Sigmoid colon (tissue), 7 donors: ENCODE results near the gene PAFAH2. TPM values are rescaled to one million over a fixed set of nuclear protein-coding genes. Genes with fewer than 3 reads are reported as not detected.
"Not testable (repeated sequence)": the region's sequence is repeated elsewhere in the genome, so short reads cannot be mapped to it uniquely, and the experiment has no call there.

Experiments used
- DNase-seq: peaks from one replicate; pipeline ENCODE4 v3.0.0-alpha.2; 2019
- H3K27ac ChIP-seq, 4 donors: fragments of 200-600 bp; sonication (generic); one replicate each; pipeline ENCODE4 v1.5.1; 2016 to 2019; ENCODE audit warnings: mild to moderate bottlenecking in 1 of 4
- H3K27me3 ChIP-seq, 3 donors: fragments of 200-600 bp; sonication (generic); one replicate each; pipeline ENCODE4 v1.5.1; 2019; ENCODE audit warnings: mild to moderate bottlenecking in 1 of 3
- H3K36me3 ChIP-seq, 4 donors: fragments of 200-600 bp; sonication (generic); one replicate each; pipeline ENCODE4 v1.5.1; 2016 to 2019
- H3K4me1 ChIP-seq, 4 donors: fragments of 200-600 bp; sonication (generic); one replicate each; pipeline ENCODE4 v1.5.1; 2017 to 2019
- H3K4me3 ChIP-seq, 4 donors: fragments of 200-600 bp; sonication (generic); one replicate each; pipeline ENCODE4 v1.5.1; 2017 to 2019; ENCODE audit warnings: mild to moderate bottlenecking in 2 of 4, moderate library complexity in 1 of 4
- H3K9me3 ChIP-seq, 4 donors: fragments of 200-600 bp in 3 of 4; sonication (generic) in 3 of 4; one replicate each; pipeline versions ENCODE4 v1.5.1 to v1.6.1; 2013 to 2019
- EP300 ChIP-seq, 4 donors: sonication (generic); formaldehyde crosslinking; IDR thresholded peaks; one replicate each; pipeline ENCODE4 v1.6.1; 2017; ENCODE audit warnings: antibody characterized with exemption in 4 of 4
- POLR2A ChIP-seq, 2 donors: fragments of 450-650 bp; IDR thresholded peaks; one replicate each; pipeline ENCODE4 v1.6.1; 2016; ENCODE audit warnings: antibody characterized with exemption in 2 of 2, mild to moderate bottlenecking in 2 of 2, moderate library complexity in 2 of 2
- POLR2AphosphoS5 ChIP-seq, 4 donors: sonication (generic); formaldehyde crosslinking; IDR thresholded peaks; one replicate each; pipeline ENCODE4 v1.6.1; 2017; ENCODE audit warnings: antibody characterized with exemption in 4 of 4
- WGBS, 2 donors: extraction: QIAGEN DNeasy Blood & Tissue Kit; methylation state at CpG; one replicate each; pipeline ENCODE4 v1.1.7; 2013; 5-methylcytosine and 5-hydroxymethylcytosine counted together
- intact Hi-C: fragments of 100-400 bp; cut with DNase I; formaldehyde crosslinking; loops from one replicate; pipeline ENCODE4 v1.15.1; 2023
- polyA plus RNA-seq, 3 donors: library from polyadenylated mRNA; stranded (reverse); fragments of 200-250 nt; gene quantifications; one replicate each; pipeline ENCODE4 v1.2.3, GENCODE V29; 2013
- total RNA-seq, 4 donors: library from RNA; depleted of rRNA; stranded (reverse); fragments of >200 nt; gene quantifications; one replicate each; pipeline ENCODE4 v1.1.0, GENCODE V29; 2016
- TF ChIP-seq, protein P1 (sequence below), 4 experiments: fragments of 450-650 bp in 3 of 4; fragments of 200-600 bp in 1 of 4; IDR thresholded peaks; one replicate each; pipeline ENCODE4 v1.5.1; 2016 to 2019; ENCODE audit warnings: antibody characterized with exemption in 4 of 4, mild to moderate bottlenecking in 3 of 4, moderate library complexity in 2 of 4
- donor health status: healthy with polysubstance abuse.
- donor health status: Bipolar disorder and iron deficiency.
- donor health status: healthy.

PAFAH2 gene
- total and polyA plus RNA-seq, 7 donors, result 6.7 to 36.1 (median 12.2) TPM

DNA sequence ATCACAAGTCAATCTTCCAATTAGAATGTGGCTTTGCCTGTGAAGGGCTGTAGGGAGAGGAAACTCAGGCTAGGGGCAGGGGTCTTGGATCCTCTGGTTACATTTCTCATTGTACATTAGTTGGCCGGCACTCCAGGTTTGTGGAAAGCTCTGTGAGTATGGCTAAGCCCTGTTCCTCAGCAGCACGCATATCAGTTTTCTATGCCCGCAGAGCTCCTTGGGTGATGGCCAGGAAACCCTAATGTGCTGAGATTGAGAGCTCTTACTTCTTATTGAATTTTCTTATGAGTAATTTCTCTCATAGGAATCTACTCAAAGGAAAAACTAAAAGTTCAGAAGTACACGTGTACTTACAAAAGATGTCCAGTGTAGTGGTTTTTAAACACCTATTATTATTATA lies 60.9 kb downstream of the PAFAH2 start:
- intact Hi-C loops, result no loop called here
- WGBS, 2 donors, result 91 to 94% methylated on average over 4 of the region's 4 CpGs

DNA sequence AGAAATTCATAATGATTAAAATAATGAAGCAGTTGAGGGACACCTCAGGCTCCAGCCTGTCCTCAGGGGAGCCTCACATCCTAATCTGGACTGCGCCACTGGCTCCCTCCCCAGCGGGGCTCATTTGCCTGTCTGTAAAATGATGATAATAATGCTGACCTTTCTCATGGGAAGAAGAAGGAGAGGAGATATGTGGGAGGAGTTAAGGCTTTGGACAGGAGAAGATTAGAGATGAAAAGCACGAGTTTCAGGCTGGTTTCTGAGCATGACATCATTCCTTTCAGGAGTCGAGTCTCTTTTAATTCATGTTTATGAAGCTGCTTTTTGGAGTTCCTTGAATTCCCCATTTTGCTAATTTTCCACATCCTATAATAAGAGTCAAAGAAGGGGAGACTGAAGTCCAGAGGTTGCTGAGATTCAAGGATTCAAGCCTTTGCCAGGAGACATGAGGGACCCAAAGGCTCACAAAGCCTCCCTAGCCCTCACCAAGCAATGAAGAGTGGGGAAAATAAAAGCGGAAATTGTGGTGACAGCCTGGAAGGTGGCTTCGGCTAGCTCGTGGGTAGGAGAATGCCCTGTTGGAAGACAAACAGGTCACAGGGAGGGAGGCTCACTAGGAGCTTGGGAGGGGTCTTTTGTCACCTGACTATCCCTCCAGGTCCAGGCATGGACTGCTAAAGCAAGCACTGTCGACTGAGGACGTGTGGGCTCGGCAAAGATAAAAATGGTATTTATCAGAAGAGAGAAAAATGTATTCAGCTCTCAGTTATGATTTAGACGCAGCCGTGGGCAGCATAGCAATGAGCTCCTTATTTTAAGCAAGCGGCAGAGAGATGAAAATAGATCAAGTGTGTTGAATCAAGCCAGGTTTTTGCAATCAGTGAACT lies 64.1 kb downstream of the PAFAH2 start:
- no peak for DNase-seq
- Histone ChIP-seq H3K4me1 (no peaks in the 10 kb centered on the region), H3K27ac (no peak overlapping the region), H3K9me3 (no peaks in the 10 kb centered on the region), H3K4me3 (no peak overlapping the region), H3K36me3 (no peaks in the 10 kb centered on the region), H3K27me3 (no peaks in the 10 kb centered on the region)
- TF ChIP-seq POLR2AphosphoS5 (IDR thresholded peaks at IDR 0.05), result no peak
- intact Hi-C loops, result no loop called here
- 78 to 81% methylated on average over 13 of the region's 13 CpGs for WGBS, 2 donors

More for the DNA sequence above, 60.9 kb downstream of the PAFAH2 start:
- DNase-seq, result no peak
- Histone ChIP-seq H3K27ac (no peak overlapping the region), H3K4me1 (no peaks in the 10 kb centered on the region), H3K27me3 (no peaks in the 10 kb centered on the region), H3K36me3 (no peaks in the 10 kb centered on the region), H3K4me3 (no peak overlapping the region), H3K9me3 (no peaks in the 10 kb centered on the region)
- no peak for TF ChIP-seq POLR2A (IDR thresholded peaks at IDR 0.05)
- no peak for TF ChIP-seq EP300 (IDR thresholded peaks at IDR 0.05)
- TF ChIP-seq, protein P1, sequence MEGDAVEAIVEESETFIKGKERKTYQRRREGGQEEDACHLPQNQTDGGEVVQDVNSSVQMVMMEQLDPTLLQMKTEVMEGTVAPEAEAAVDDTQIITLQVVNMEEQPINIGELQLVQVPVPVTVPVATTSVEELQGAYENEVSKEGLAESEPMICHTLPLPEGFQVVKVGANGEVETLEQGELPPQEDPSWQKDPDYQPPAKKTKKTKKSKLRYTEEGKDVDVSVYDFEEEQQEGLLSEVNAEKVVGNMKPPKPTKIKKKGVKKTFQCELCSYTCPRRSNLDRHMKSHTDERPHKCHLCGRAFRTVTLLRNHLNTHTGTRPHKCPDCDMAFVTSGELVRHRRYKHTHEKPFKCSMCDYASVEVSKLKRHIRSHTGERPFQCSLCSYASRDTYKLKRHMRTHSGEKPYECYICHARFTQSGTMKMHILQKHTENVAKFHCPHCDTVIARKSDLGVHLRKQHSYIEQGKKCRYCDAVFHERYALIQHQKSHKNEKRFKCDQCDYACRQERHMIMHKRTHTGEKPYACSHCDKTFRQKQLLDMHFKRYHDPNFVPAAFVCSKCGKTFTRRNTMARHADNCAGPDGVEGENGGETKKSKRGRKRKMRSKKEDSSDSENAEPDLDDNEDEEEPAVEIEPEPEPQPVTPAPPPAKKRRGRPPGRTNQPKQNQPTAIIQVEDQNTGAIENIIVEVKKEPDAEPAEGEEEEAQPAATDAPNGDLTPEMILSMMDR (IDR thresholded peaks at IDR 0.05), result no peak
- no peak for TF ChIP-seq POLR2AphosphoS5 (IDR thresholded peaks at IDR 0.05)

DNA sequence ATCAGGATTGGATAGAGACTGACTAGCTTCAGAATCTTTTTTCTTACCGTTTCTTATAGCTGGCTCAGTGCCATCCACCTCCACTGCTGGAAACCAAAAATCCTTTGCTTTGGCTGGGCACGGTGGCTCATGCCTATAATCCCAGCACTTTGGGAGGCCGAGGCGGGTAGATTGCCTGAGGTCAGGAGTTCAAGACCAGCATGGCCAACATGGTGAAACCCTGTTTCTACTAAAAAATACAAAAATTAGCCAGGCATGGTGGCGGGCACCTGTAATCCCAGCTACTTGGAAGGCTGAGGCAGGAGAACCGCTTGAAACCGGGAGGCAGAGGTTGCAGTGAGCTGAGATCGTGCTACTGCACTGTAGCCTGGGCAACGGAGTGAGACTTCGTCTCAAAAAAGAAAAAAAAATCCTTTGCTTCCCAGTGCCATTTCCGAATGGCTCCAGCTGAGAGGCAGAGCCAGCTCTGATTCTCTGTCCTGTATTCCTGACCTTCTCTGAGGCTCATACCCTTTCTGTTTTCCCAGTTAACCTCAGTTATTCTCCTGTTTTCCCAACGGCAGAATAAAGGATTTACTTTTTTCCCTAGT lies 65.0 kb downstream of the PAFAH2 start:
- intact Hi-C loops, DNase-seq, H3K4me3 ChIP-seq, H3K27me3 ChIP-seq, H3K4me1 ChIP-seq, H3K27ac ChIP-seq, H3K9me3 ChIP-seq, H3K36me3 ChIP-seq: not testable (repeated sequence)
- WGBS, 2 donors, result 47 to 80% methylated on average over 12 of the region's 12 CpGs

DNA sequence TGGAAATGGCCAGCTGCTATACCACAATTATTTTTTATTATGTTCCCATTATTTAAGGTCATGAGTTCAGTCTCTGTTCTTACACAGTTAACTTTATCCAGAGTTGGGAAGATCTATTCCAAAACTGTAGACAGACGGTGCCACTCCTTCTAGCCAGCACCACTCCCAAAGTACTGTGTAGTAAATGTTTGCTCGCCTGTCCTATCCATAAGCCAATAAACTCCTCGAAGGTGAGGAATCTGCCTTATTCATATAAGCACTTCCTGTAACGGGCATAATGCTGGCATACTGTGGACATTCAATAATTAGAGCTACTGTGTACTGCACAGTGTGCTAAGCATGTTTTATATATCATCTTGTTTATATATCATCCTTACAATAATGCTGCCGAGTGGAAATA lies 65.5 kb downstream of the PAFAH2 start:
- H3K4me3 ChIP-seq, result no peak overlapping the region
- peaks cover 0 to 4% (median 0%) of the 10 kb centered on the region in 4 donors for H3K4me1 ChIP-seq
- H3K36me3 ChIP-seq, result no peaks in the 10 kb centered on the region
- no peak for DNase-seq
- no peaks in the 10 kb centered on the region for H3K9me3 ChIP-seq
- TF ChIP-seq POLR2AphosphoS5 (IDR thresholded peaks at IDR 0.05), result no peak
- TF ChIP-seq, protein P1 (IDR thresholded peaks at IDR 0.05), result no peak
- TF ChIP-seq POLR2A (IDR thresholded peaks at IDR 0.05), result no peak
- TF ChIP-seq EP300 (IDR thresholded peaks at IDR 0.05), result no peak
- 16 to 63% methylated on average over 5 of the region's 5 CpGs for WGBS, 2 donors
- no peaks in the 10 kb centered on the region for H3K27me3 ChIP-seq
- intact Hi-C loops, result no loop called here
- H3K27ac ChIP-seq, result no peak overlapping the region

DNA sequence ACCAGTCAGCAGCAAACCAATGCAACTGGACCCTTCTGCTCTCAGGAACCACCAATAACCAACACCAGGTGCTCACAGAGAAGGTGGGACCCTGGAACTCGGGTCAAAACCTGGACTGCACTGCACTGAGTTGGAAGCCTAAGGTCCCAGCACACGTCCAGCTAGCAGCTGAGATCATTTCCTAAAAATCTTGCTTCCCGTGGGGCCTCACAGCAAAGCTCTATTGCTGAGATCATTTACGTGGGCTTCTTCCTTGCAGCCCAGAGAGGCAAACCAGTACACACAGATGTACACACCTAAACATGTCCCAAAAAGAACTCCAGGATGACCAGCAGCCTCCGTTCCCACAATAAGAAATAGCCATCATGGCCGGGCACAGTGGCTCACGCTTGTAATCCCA lies 68.8 kb downstream of the PAFAH2 start:
- intact Hi-C loops, result no loop called here
- no peak for DNase-seq
- WGBS, 2 donors, result 89 to 90% methylated on average over 7 of the region's 7 CpGs
- no peak overlapping the region for H3K4me3 ChIP-seq
- H3K4me1 ChIP-seq, result peaks cover 0 to 9% (median 3%) of the 10 kb centered on the region in 4 donors
- H3K36me3 ChIP-seq, result no peaks in the 10 kb centered on the region
- no peaks in the 10 kb centered on the region for H3K9me3 ChIP-seq
- no peak for TF ChIP-seq POLR2A (IDR thresholded peaks at IDR 0.05)
- TF ChIP-seq POLR2AphosphoS5 (IDR thresholded peaks at IDR 0.05), result no peak
- no peak for TF ChIP-seq EP300 (IDR thresholded peaks at IDR 0.05)
- TF ChIP-seq, protein P1 (IDR thresholded peaks at IDR 0.05), result no peak
- H3K27ac ChIP-seq, result no peak overlapping the region
- H3K27me3 ChIP-seq, result peaks cover 0 to 4% (median 0%) of the 10 kb centered on the region in 3 donors
